H9 (cell line): Measurements from ENCODE around the gene HOXC10. TPM values are rescaled to one million over a fixed set of nuclear protein-coding genes. Genes with fewer than 3 reads are reported as not detected.

Source experiments
- DNase-seq: peaks from one replicate; pipeline ENCODE4 v3.0.0-alpha.2; 2017
- H2AFZ ChIP-seq: one replicate; pipeline ENCODE4 v1.6.1; 2013; ENCODE audit warnings: mild to moderate bottlenecking, low read length, control low read depth, moderate library complexity
- H2AK5ac ChIP-seq: 2 replicates; pipeline ENCODE4 v1.6.1; 2013; ENCODE audit warnings: low read length, control low read depth, mixed read lengths; ENCODE audit not compliant: insufficient read length
- H2BK120ac ChIP-seq: one replicate; pipeline ENCODE4 v1.6.1; 2013; ENCODE audit warnings: low read depth, mild to moderate bottlenecking, low read length, control low read depth, inconsistent platforms; ENCODE audit not compliant: poor library complexity, severe bottlenecking
- H2BK12ac ChIP-seq: 2 replicates; pipeline ENCODE4 v1.6.1; 2013; ENCODE audit warnings: low read length, control low read depth, mixed read lengths, low read depth; ENCODE audit not compliant: insufficient read length
- H2BK15ac ChIP-seq: 2 replicates; pipeline ENCODE4 v1.6.1; 2013; ENCODE audit warnings: low read depth, low read length, control low read depth
- H2BK20ac ChIP-seq: one replicate; pipeline ENCODE4 v1.6.1; 2013; ENCODE audit warnings: low read depth, mild to moderate bottlenecking, low read length, control low read depth, inconsistent platforms; ENCODE audit not compliant: poor library complexity, severe bottlenecking
- H2BK5ac ChIP-seq: 2 replicates; pipeline ENCODE4 v1.6.1; 2013; ENCODE audit warnings: low read length, control low read depth, mixed read lengths; ENCODE audit not compliant: insufficient read length
- H3K14ac ChIP-seq: 2 replicates; pipeline ENCODE4 v1.6.1; 2013; ENCODE audit warnings: low read length, control low read depth; ENCODE audit not compliant: insufficient read depth
- H3K18ac ChIP-seq: 2 replicates; pipeline ENCODE4 v1.6.1; 2013; ENCODE audit warnings: low read depth, mild to moderate bottlenecking, mixed read lengths, low read length, control low read depth; ENCODE audit not compliant: insufficient read length
- H3K23ac ChIP-seq: 2 replicates; pipeline ENCODE4 v1.6.1; 2013; ENCODE audit warnings: low read length, control low read depth, mixed read lengths, low read depth; ENCODE audit not compliant: insufficient read length
- H3K23me2 ChIP-seq: 2 replicates; pipeline ENCODE4 v1.6.1; 2013; ENCODE audit warnings: low read depth, mild to moderate bottlenecking, mixed read lengths, low read length, control low read depth; ENCODE audit not compliant: insufficient read length, poor library complexity, severe bottlenecking
- H3K27ac ChIP-seq: 2 replicates; pipeline ENCODE4 v1.5.1; 2013; ENCODE audit warnings: low read length, control low read depth, mixed read lengths, low read depth; ENCODE audit not compliant: insufficient read length
- H3K27me3 ChIP-seq: 2 replicates; pipeline ENCODE4 v1.6.1; 2013; ENCODE audit warnings: low read length, control low read depth, inconsistent platforms; ENCODE audit not compliant: insufficient read depth
- H3K4ac ChIP-seq: 2 replicates; pipeline ENCODE4 v1.6.1; 2013; ENCODE audit warnings: low read depth, mild to moderate bottlenecking, control low read depth, inconsistent platforms, low read length, moderate library complexity
- H3K4me1 ChIP-seq: 2 replicates; pipeline ENCODE4 v1.6.1; 2013; ENCODE audit warnings: low read length, control low read depth, inconsistent platforms; ENCODE audit not compliant: insufficient read depth
- H3K4me2 ChIP-seq: 2 replicates; pipeline ENCODE4 v1.6.1; 2013; ENCODE audit warnings: low read length, control low read depth, mixed read lengths; ENCODE audit not compliant: insufficient read length, insufficient read depth
- H3K56ac ChIP-seq: 2 replicates; pipeline ENCODE4 v1.6.1; 2013; ENCODE audit warnings: low read depth, mild to moderate bottlenecking, mixed read lengths, low read length, control low read depth; ENCODE audit not compliant: insufficient read length
- H3K79me1 ChIP-seq: 2 replicates; pipeline ENCODE4 v1.6.1; 2013; ENCODE audit warnings: low read depth, mild to moderate bottlenecking, moderate library complexity, low read length, control low read depth, inconsistent platforms; ENCODE audit not compliant: insufficient read depth, poor library complexity, severe bottlenecking
- H3K79me2 ChIP-seq: 2 replicates; pipeline ENCODE4 v1.6.1; 2013; ENCODE audit warnings: low read length, control low read depth, inconsistent platforms; ENCODE audit not compliant: insufficient read depth
- H3K9ac ChIP-seq: 2 replicates; pipeline ENCODE4 v1.6.1; 2013; ENCODE audit warnings: low read length, control low read depth, mixed read lengths; ENCODE audit not compliant: insufficient read length; ENCODE audit errors: extremely low read depth
- H3K9me3 ChIP-seq: one replicate; pipeline ENCODE4 v1.6.1; 2013; ENCODE audit warnings: low read depth, low read length, inconsistent platforms; ENCODE audit not compliant: control insufficient read depth
- H3T11ph ChIP-seq: one replicate; pipeline ENCODE4 v1.6.1; 2013; ENCODE audit warnings: mild to moderate bottlenecking, low read length, control low read depth, inconsistent platforms
- H4K20me1 ChIP-seq: one replicate; pipeline ENCODE4 v1.6.1; 2013; ENCODE audit not compliant: control insufficient read depth, insufficient read length, insufficient read depth
- H4K5ac ChIP-seq: 2 replicates; pipeline ENCODE4 v1.6.1; 2013; ENCODE audit warnings: low read depth, mild to moderate bottlenecking, mixed read lengths, low read length, control low read depth; ENCODE audit not compliant: insufficient read length
- H4K8ac ChIP-seq: replicated peaks from 2 replicates; pipeline ENCODE4 v1.6.1; 2013; ENCODE audit warnings: low read length, control low read depth, mixed read lengths, low read depth; ENCODE audit not compliant: insufficient read length
- H4K91ac ChIP-seq: 2 replicates; pipeline ENCODE4 v1.6.1; 2013; ENCODE audit warnings: low read depth, mild to moderate bottlenecking, moderate library complexity, mixed read lengths, low read length, control low read depth; ENCODE audit not compliant: insufficient read length
- H3K27ac Mint-ChIP-seq, 3 experiments: 2 replicates in 2 of 3; 3 replicates in 1 of 3; pipeline ENCODE4 v1.8.0; 2020 to 2021; ENCODE audit warnings: mixed read lengths in 3 of 3, mild to moderate bottlenecking in 1 of 3, moderate library complexity in 1 of 3
- H3K27me3 Mint-ChIP-seq: 2 replicates; pipeline ENCODE4 v1.8.0; 2021; ENCODE audit warnings: low read depth, mild to moderate bottlenecking, moderate library complexity, mixed read lengths
- H3K36me3 Mint-ChIP-seq, 3 experiments: 2 replicates in 2 of 3; 3 replicates in 1 of 3; pipeline ENCODE4 v1.8.0; 2020 to 2021; ENCODE audit warnings: low read depth in 3 of 3, mixed read lengths in 3 of 3; ENCODE audit not compliant: insufficient read depth in 1 of 3
- H3K4me1 Mint-ChIP-seq, 2 experiments: 2 replicates each; pipeline ENCODE4 v1.8.0; 2020; ENCODE audit warnings: mixed read lengths in 2 of 2
- H3K4me3 Mint-ChIP-seq, 2 experiments: 2 replicates in 1 of 2; 3 replicates in 1 of 2; pipeline ENCODE4 v1.8.0; 2020 to 2021; ENCODE audit warnings: mild to moderate bottlenecking in 2 of 2, mixed read lengths in 2 of 2, moderate library complexity in 1 of 2
- H3K9me3 Mint-ChIP-seq, 2 experiments: 2 replicates in 1 of 2; 3 replicates in 1 of 2; pipeline ENCODE4 v1.8.0; 2020; ENCODE audit warnings: mild to moderate bottlenecking in 2 of 2, mixed read lengths in 2 of 2, moderate library complexity in 1 of 2
- WGBS: extraction: QIAGEN DNeasy Blood & Tissue Kit; methylation state at CpG from one replicate; pipeline ENCODE4 v1.1.7; 2013; ENCODE audit warnings: missing lambda C conversion rate, low lambda C conversion rate, mixed read lengths; ENCODE audit not compliant: insufficient read length; ENCODE audit errors: extremely low coverage; 5-methylcytosine and 5-hydroxymethylcytosine counted together
- total RNA-seq: library from RNA; stranded (reverse); gene quantifications from 2 replicates; pipeline ENCODE4 v1.2.1, GENCODE V29; 2021
- TF ChIP-seq, protein P1 (sequence below): fragments of 200-600 bp; sonication (generic); conservative IDR thresholded peaks from 3 replicates; pipeline ENCODE4 v1.8.0; 2021; ENCODE audit warnings: antibody characterized with exemption, mild to moderate bottlenecking

HOXC10 gene
- total RNA-seq, 1 experiment from 2014 or later = not detected

- WGBS = no CpG with 5 or more reads among the region's 17 CpGs
- H4K5ac ChIP-seq = no peak overlapping the region
- H3K27ac ChIP-seq = no peak overlapping the region
- H3K4me2 ChIP-seq = peak overlapping the region; percentile 41
- no peak overlapping the region for H2AK5ac ChIP-seq
- H3K79me2 ChIP-seq = no peaks in the 10 kb centered on the region
- no peak overlapping the region for H3K18ac ChIP-seq
- peaks cover 7 to 31% of the 10 kb centered on the region in 2 experiments for H3K4me1 Mint-ChIP-seq
- H3K4ac ChIP-seq = no peak overlapping the region
- H3K4me3 Mint-ChIP-seq = peak overlapping the region in 1 of 2 experiments; percentile 73; a peak in 2 of 5 replicates
- H3K27ac Mint-ChIP-seq = peak overlapping the region in 1 of 3 experiments; percentile 59; a peak in 1 of 7 replicates
- H3K9me3 Mint-ChIP-seq = peaks cover 0 to 3% of the 10 kb centered on the region in 2 experiments; a peak in 2 of 5 replicates
- H3K23me2 ChIP-seq = no peaks in the 10 kb centered on the region
- H2BK12ac ChIP-seq = no peak overlapping the region
- H3T11ph ChIP-seq = no peak overlapping the region
- no peak for DNase-seq
- no peak overlapping the region for H3K56ac ChIP-seq
- H3K4me1 ChIP-seq = no peaks in the 10 kb centered on the region
- H2BK120ac ChIP-seq = no peak overlapping the region
- H4K91ac ChIP-seq = no peak overlapping the region
- peaks cover 99% of the 10 kb centered on the region for H3K27me3 ChIP-seq
- TF ChIP-seq, protein P1, sequence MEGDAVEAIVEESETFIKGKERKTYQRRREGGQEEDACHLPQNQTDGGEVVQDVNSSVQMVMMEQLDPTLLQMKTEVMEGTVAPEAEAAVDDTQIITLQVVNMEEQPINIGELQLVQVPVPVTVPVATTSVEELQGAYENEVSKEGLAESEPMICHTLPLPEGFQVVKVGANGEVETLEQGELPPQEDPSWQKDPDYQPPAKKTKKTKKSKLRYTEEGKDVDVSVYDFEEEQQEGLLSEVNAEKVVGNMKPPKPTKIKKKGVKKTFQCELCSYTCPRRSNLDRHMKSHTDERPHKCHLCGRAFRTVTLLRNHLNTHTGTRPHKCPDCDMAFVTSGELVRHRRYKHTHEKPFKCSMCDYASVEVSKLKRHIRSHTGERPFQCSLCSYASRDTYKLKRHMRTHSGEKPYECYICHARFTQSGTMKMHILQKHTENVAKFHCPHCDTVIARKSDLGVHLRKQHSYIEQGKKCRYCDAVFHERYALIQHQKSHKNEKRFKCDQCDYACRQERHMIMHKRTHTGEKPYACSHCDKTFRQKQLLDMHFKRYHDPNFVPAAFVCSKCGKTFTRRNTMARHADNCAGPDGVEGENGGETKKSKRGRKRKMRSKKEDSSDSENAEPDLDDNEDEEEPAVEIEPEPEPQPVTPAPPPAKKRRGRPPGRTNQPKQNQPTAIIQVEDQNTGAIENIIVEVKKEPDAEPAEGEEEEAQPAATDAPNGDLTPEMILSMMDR = no peak
- no peaks in the 10 kb centered on the region for H3K79me1 ChIP-seq
- no peak overlapping the region for H3K14ac ChIP-seq
- no peak overlapping the region for H3K23ac ChIP-seq
- no peak overlapping the region for H4K8ac ChIP-seq
- no peak overlapping the region for H3K9ac ChIP-seq
- H4K20me1 ChIP-seq = no peaks in the 10 kb centered on the region
- H2AFZ ChIP-seq = no peak overlapping the region
- no peaks in the 10 kb centered on the region for H3K36me3 Mint-ChIP-seq
- no peak overlapping the region for H2BK20ac ChIP-seq
- H3K27me3 Mint-ChIP-seq = peaks cover 100% of the 10 kb centered on the region
- H3K9me3 ChIP-seq = no peaks in the 10 kb centered on the region
- no peak overlapping the region for H2BK15ac ChIP-seq
- no peak overlapping the region for H2BK5ac ChIP-seq
Observed at GRCh38 chr12:53995002-53995377, 10.0 kb downstream of the HOXC10 start.
